GM21390 (cell line): ENCODE data around the gene MLLT3.

ENCODE experiments used
- ATAC-seq: cut with Tn5 transposase; IDR thresholded peaks from one replicate; pipeline ENCODE4 v1.9.1; 2021; ENCODE audit not compliant: unreplicated experiment

MLLT3 gene

DNA sequence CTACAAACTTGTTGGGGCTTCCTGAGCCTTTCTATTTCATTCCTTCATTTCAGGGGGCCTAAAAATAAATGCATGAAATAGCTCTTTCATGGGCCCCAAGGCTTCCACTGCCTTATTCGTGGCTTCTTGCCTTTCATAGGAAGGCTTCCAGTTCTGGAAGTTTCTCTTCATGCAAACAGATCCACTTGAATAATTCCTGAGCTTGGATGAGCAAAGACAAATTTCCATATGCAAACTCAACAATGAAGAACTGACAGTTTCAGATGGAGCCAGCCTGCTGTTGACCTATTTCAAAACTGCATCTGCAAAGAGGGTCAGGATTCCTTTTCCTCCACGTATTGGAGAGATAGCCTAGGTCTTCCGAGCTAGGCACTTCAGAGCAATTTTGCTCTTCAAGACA is 142.1 kb downstream of the MLLT3 start:
- peak; percentile 35 for ATAC-seq

GRCh38 chr9:20479419-20480155 is 142.7 kb downstream of the MLLT3 start:
- ATAC-seq = peak; percentile 82

DNA sequence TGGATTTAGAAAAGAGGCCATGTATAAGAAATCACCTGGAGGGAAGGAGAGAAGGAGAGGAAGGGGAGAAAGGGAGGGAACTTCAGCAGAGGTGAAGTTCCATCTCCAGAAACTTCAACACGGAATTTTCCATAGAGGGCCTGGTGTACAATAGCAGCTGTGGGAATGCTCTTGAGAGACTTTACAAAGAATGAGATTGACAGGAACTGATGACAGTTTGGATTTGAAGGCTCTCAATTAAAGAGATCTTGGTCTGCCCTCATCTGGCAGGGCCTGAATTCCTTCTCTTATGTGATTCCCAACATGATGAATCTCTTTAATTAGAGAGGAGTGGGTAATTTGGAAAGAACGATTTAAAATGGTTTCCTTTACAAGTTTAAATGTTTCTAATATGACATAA is 143.5 kb downstream of the MLLT3 start:
- no peak for ATAC-seq

DNA sequence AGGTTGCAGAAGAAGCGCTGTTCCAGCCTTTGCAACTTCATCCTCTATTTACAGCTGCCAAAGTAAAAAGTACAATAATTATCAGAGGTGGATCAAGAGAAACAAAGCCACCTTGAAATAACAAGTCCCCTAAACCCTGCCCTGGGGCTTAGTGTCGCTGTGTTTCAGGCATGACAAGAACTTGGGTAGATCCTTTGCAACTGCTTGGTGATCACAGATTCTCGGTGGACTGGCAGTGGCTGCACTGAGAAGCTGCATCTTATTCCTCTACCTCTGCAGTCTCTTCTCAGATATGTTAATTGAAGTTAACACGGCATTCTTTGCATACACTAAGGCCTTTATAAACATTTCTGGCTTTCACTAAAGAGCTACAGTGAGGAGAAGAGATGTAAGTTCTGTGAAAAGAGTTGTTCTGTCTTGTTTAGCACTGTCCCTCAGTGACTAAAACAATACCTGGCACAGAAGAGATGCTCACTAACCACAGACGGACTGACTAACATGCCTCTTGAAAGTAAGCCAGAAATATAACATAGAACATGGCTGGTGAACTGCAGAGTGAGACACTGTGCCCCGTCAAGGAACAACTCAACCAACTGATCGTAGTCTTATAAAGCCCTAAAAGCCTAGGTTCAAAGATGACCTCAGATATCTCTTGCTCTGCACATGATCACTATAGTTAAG is 144.2 kb downstream of the MLLT3 start:
- peak; percentile 32 for ATAC-seq

DNA sequence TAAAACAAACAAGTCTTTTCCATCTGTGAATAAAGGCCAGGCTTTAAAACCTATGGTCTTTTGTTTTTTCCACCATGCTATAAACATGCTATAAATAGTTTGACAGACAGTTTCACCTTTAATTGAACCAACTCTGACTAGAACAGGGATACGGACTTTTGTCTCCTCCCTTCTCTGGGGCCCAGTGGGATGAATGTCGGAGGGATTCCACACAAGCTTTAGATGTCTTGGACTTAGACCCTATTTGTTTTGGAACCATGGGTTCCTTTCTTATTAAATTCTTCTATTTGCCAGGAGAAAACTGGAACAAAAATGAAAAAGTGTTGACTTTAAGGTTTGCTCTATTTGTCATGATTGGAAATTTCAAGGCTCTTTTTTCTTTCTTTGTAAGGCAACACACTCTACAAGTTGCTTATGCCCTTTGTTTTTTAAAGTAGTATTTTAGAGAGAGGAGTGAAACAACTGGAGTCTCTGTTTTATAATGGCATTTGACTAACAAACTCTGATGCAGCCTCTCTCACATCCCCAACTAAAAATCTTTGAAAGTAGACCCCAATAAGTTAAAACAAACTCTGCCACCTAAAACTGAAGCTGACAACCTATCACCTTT is 145.3 kb downstream of the MLLT3 start:
- no peak for ATAC-seq

GRCh38 chr9:20474496-20474895 is 147.8 kb downstream of the MLLT3 start:
- ATAC-seq = no peak

- no peak for ATAC-seq
These were observed 148.7 kb downstream of the MLLT3 start for GRCh38 chr9:20473515-20474013.

- ATAC-seq = no peak
These were observed 149.8 kb downstream of the MLLT3 start for GRCh38 chr9:20472342-20473045.

DNA sequence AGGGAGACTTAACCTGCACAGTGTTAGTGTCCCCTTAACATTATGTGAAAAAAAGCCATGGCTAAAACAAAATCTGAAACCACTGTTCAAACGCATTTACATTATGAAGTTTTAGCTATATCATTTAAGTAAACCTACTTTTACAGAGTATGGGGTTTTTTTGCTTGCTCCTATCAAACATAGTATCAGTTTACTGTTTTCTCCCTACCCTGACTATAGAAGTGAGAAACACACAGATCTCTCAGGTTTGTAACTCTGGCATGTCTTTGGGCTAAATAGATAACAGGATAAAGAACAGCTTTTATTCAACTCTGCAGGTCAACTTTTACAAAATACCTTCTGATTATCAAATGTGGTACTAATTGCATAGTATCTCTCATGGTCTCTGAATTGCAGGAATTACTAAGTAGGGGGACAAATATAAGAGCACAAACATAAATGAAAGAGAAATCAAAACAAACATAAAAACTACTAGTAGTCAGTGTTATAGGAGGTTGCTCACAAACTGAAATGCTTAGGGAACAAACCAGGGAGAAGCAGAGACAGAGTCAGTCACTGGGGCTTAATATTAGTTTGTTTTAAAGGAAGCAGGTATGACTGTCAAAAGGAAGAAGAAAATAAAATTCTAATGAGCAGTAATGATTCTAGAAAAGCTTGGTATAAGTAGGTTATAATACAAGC is 155.8 kb downstream of the MLLT3 start:
- no peak for ATAC-seq

DNA sequence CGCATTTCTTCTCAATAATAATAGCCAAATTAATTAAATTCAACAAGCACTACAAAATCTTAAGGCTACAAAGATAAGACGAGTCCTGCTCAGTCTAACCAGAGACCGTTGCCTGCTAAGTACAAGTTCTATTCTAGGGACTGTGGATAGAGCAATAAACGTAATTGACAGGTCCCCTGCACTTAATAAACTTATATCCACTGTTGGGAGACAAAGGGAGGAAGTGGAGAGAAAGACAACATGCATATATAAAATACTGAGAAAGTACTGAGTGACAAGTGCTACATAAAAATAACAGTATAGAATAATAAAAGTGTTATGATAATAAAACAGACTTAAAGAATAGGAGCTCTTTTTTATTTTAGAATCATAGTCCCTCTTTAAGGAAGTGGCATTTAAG is 158.1 kb downstream of the MLLT3 start:
- no peak for ATAC-seq

- ATAC-seq = no peak
These were observed 158.5 kb downstream of the MLLT3 start for GRCh38 chr9:20463823-20464222.

GRCh38 chr9:20462410-20462809 is 159.9 kb downstream of the MLLT3 start:
- ATAC-seq = no peak

- ATAC-seq = no peak
These were observed 175.0 kb downstream of the MLLT3 start for GRCh38 chr9:20447291-20447690.

- no peak for ATAC-seq
These were observed 176.1 kb downstream of the MLLT3 start for GRCh38 chr9:20446248-20446647.

DNA sequence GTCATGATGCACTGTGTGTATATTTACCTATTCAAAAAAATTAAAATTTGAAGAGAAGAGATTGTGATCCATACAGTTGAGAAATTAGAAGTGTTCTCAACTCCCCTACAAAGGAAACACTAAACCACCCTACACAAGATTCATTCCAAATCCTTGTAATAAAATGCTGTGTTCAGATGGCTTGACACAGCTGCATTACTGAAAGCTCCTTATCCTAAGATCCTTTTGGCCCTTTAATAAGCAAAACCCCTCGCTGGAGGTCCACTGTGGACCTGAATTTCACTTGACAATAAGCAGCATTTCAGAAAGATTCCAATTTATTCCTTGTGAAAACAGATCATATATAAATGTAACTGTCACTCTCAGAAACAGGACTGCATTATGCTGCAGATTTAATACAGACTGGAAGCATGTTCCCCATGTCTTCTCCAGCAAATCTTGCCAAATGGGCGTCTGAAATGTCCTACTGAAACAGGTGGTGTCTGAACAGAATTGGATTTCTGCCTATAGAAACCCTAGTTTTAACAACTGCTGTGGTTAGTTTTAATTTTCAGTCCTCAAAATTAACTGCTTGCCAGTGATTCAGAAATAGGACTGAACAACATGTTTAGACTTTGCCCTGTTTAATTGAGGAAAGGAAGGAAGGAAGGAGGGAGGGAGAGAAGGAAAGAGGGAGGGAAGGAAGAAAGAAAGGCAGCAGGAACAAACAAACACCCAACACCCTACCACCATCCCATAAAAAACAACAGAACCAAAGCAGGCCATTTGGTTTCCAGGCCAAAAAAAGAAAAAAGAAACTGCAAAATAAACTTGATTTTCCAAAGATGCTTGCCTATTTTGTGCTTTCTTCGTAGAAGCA is 179.6 kb downstream of the MLLT3 start:
- ATAC-seq = no peak

DNA sequence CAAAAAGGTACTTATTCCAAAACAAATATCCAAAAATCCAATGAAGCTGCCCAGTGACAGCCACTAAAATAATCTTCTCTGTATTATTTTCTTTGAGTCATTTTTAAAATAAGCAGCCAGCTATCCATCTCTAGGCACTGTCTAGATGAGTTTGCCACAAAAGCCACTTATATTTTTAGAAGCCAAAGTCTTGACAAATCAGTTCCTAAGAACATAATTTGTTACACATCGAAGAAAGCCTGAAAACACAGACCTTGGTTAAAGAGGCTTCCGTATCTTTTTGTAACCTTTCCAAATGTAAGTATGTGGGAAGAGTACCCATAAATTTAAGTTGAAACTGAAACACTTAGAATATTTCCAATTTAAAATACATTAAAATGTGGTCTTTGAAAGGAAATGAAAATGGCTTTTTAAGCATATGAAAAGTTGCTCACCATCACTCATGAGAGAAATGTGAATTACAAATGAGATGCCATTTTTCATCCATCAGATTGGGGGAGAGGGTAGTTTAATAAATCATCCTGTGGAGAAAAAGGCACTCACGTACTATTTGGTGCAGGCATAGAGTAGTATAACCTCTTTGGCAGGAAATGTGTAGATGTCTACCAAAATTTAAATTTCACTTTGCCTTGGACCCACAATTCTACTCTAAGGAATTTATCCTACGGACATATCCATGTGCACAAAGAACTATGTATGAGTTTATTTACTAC is 180.4 kb downstream of the MLLT3 start:
- ATAC-seq = no peak

- no peak for ATAC-seq
These were observed 181.1 kb downstream of the MLLT3 start for GRCh38 chr9:20441166-20441565.

- ATAC-seq = no peak
These were observed 184.8 kb downstream of the MLLT3 start for GRCh38 chr9:20437476-20437875.

DNA sequence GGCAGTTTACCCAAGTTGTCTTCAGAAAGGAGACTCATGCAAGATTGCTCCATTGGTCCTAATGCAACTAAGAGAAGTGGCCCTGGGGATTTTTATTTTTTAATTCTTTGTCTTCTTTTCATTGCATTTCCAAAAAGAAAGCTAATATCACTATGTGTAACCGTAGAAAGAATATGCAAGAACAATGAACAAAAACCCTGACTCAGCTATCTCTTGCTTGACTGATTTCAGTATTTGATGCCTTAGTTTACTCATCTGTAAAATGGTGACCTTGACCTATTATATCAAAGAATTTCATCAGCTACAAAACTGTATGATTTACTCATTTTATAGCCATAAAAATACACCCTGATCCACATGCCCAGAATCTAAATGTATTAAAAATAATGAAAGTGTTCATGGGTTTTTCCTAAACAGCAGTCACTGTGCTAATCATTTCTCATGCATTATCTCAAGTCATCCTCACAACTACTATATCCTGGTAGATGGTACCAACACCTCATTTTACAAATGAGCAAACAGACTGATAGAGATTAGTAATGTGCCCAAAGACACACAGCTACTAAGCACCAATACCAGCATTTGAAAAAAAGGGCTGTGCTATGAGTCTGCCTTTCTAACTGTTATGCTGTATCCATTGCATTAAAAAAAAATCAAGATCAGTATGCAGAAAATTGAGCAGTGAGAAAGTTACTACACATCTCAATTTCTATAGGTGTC is 185.7 kb downstream of the MLLT3 start:
- no peak for ATAC-seq
